A549 (cell line): ENCODE measurements around the gene UMOD. TPM values are rescaled to one million over a fixed set of nuclear protein-coding genes. Genes with fewer than 3 reads are reported as not detected.

Source experiments
- ATAC-seq, 2 experiments: fragments of 200-7000 bp in 1 of 2; fragments of >200 bp in 1 of 2; cut with Nextera tagmentation in 1 of 2; cut with Tn5 transposase in 1 of 2; 3 replicates each; pipeline versions ENCODE4 v1.8.0 to v1.9.1; 2018 to 2020; ENCODE audit warnings: mild to moderate bottlenecking in 1 of 2, moderate library complexity in 1 of 2
- CTCF ChIA-PET: fragments of 300-600 bp; sonication (Branson Sonifier 250); formaldehyde crosslinking; extraction: SDS; loops from one replicate; lab custom pipeline; 2021; ENCODE audit warnings: antibody characterized with exemption, inconsistent platforms; lab: Yijun Ruan, JAX
- POLR2A ChIA-PET: fragments of 350-600 bp; formaldehyde crosslinking; extraction: SDS; loops from one replicate; lab custom pipeline; 2021; ENCODE audit warnings: antibody characterized with exemption, inconsistent platforms; lab: Yijun Ruan, JAX
- DNase-seq, 2 experiments: peaks; one replicate each; pipeline versions ENCODE4 v3.0.0 to v3.0.0-alpha.2; 2011 to 2016; ENCODE audit warnings: low read depth in 1 of 2, low spot score in 1 of 2
- FAIRE-seq: peaks from 2 replicates; lab custom pipeline; 2011; peaks lifted over from hg19 to GRCh38; lab: Jason Lieb, UNC
- H3K27ac ChIP-seq, 2 experiments: fragments of >200 bp; sonication (Bioruptor Twin); formaldehyde crosslinking; 3 replicates each; pipeline ENCODE4 v1.5.1; 2016 to 2017
- H3K4me1 ChIP-seq: fragments of >200 bp; sonication (Bioruptor Twin); formaldehyde crosslinking; 3 replicates; pipeline ENCODE4 v1.6.1; 2016
- H3K4me2 ChIP-seq: fragments of >200 bp; sonication (Bioruptor Twin); formaldehyde crosslinking; 3 replicates; pipeline ENCODE4 v1.6.1; 2016
- H3K4me3 ChIP-seq: fragments of >200 bp; sonication (Bioruptor Twin); formaldehyde crosslinking; 3 replicates; pipeline ENCODE4 v1.5.1; 2016
- H3K9me3 ChIP-seq: fragments of >200 bp; sonication (Bioruptor Twin); formaldehyde crosslinking; 3 replicates; pipeline ENCODE4 v1.6.1; 2016
- BCL3 ChIP-seq: fragments of >200 bp; sonication (Bioruptor Twin); formaldehyde crosslinking; IDR thresholded peaks from 3 replicates; pipeline ENCODE4 v1.6.1; 2016
- BHLHE40 ChIP-seq: IDR thresholded peaks from 2 replicates; pipeline ENCODE4 v1.6.1; 2012; ENCODE audit warnings: low read depth, low read length, inconsistent platforms
- CBX8 ChIP-seq: fragments of 200-600 bp; sonication (generic); IDR thresholded peaks from 2 replicates; pipeline ENCODE4 v1.6.1; 2016
- CEBPB ChIP-seq, 2 experiments: fragments of >200 bp in 1 of 2; sonication (Bioruptor Twin) in 1 of 2; formaldehyde crosslinking in 1 of 2; IDR thresholded peaks; 2 replicates each; pipeline ENCODE4 v1.6.1; 2012 to 2016
- CHD4 ChIP-seq: fragments of 200-600 bp; sonication (generic); IDR thresholded peaks from 2 replicates; pipeline ENCODE4 v1.6.1; 2016; ENCODE audit warnings: antibody characterized with exemption, mild to moderate bottlenecking, borderline replicate concordance
- EHF ChIP-seq: fragments of 250-450 bp; sonication (Bioruptor Pico); IDR thresholded peaks from 2 replicates; pipeline ENCODE4 v1.5.0; 2020; ENCODE audit warnings: mild to moderate bottlenecking
- EP300 ChIP-seq, 2 experiments: fragments of >200 bp; sonication (Bioruptor Twin); formaldehyde crosslinking; IDR thresholded peaks; 2 replicates in 1 of 2; 3 replicates in 1 of 2; pipeline ENCODE4 v1.6.1; 2016 to 2017
- ESRRA ChIP-seq: fragments of 150-350 bp; IDR thresholded peaks from 2 replicates; pipeline ENCODE4 v1.6.1; 2014; ENCODE audit warnings: mild to moderate bottlenecking, low read length, borderline replicate concordance
- FOSB ChIP-seq: fragments of 250-450 bp; sonication (Bioruptor Pico); IDR thresholded peaks from 2 replicates; pipeline ENCODE4 v1.5.0; 2020; ENCODE audit warnings: mild to moderate bottlenecking, moderate library complexity
- GATA3 ChIP-seq: IDR thresholded peaks from 2 replicates; pipeline ENCODE4 v1.6.1; 2012; ENCODE audit warnings: borderline replicate concordance
- HDAC2 ChIP-seq: fragments of 200-600 bp; sonication (generic); IDR thresholded peaks from 2 replicates; pipeline ENCODE4 v1.6.1; 2016
- HEYL ChIP-seq: fragments of 250-450 bp; sonication (Bioruptor Pico); IDR thresholded peaks from 2 replicates; pipeline ENCODE4 v1.8.0; 2021; ENCODE audit warnings: mild to moderate bottlenecking, moderate library complexity
- HOXA7 ChIP-seq: fragments of 250-450 bp; sonication (Bioruptor Pico); IDR thresholded peaks from 2 replicates; pipeline ENCODE4 v1.5.0; 2020; ENCODE audit warnings: mild to moderate bottlenecking, moderate library complexity
- MAFK ChIP-seq: fragments of 450-650 bp; IDR thresholded peaks from 2 replicates; pipeline ENCODE4 v1.6.1; 2014; ENCODE audit not compliant: partially characterized antibody
- MAZ ChIP-seq: fragments of 150-350 bp; IDR thresholded peaks from 2 replicates; pipeline ENCODE4 v1.6.1; 2014; ENCODE audit warnings: antibody characterized with exemption, low read depth, low read length, borderline replicate concordance
- NFE2L2 ChIP-seq: fragments of 150-350 bp; conservative IDR thresholded peaks from 2 replicates; pipeline ENCODE4 v1.6.1; 2014; ENCODE audit warnings: low read length
- NPAS2 ChIP-seq: fragments of 250-450 bp; sonication (Bioruptor Pico); IDR thresholded peaks from 2 replicates; pipeline ENCODE4 v1.8.0; 2022; ENCODE audit warnings: mild to moderate bottlenecking, moderate library complexity, borderline replicate concordance
- POLR2AphosphoS2 ChIP-seq: conservative IDR thresholded peaks from 2 replicates; pipeline ENCODE4 v1.6.1; 2012; ENCODE audit warnings: low read length, improper control_type of control experiment, inconsistent platforms
- RARB ChIP-seq: fragments of 250-450 bp; sonication (Bioruptor Pico); IDR thresholded peaks from 2 replicates; pipeline ENCODE4 v1.8.0; 2021; ENCODE audit warnings: mild to moderate bottlenecking, moderate library complexity
- RFX5 ChIP-seq: fragments of 450-650 bp; IDR thresholded peaks from 2 replicates; pipeline ENCODE4 v1.7.1; 2014; ENCODE audit warnings: antibody characterized with exemption, mild to moderate bottlenecking, moderate library complexity
- SREBF2 ChIP-seq: fragments of 450-650 bp; IDR thresholded peaks from 2 replicates; pipeline ENCODE4 v1.6.1; 2014; ENCODE audit warnings: mild to moderate bottlenecking, moderate library complexity
- TP53 ChIP-seq: fragments of 250-450 bp; sonication (Bioruptor Pico); IDR thresholded peaks from 2 replicates; pipeline ENCODE4 v1.5.0; 2021; ENCODE audit warnings: mild to moderate bottlenecking, moderate library complexity
- WGBS: methylation state at CpG from one replicate; pipeline ENCODE4 v1.1.6; 2017; ENCODE audit errors: missing lambda C conversion rate; 5-methylcytosine and 5-hydroxymethylcytosine counted together
- polyA plus RNA-seq, 4 experiments: library from polyadenylated mRNA; depleted of rRNA in 3 of 4; stranded (reverse); fragments of >200 nt; fragmentation: RNase III in 1 of 4; extraction: RNeasy Plus Mini Kit Qiagen cat#74134 plus additional on column Dnase treatment in 1 of 4; gene quantifications; 2 replicates in 3 of 4; 3 replicates in 1 of 4; pipeline ENCODE4 v1.2.3, GENCODE V29; 2011 to 2017
- TF ChIP-seq, protein P1 (sequence below): fragments of 250-450 bp; sonication (Bioruptor Pico); IDR thresholded peaks from 2 replicates; pipeline ENCODE4 v1.5.0; 2021; ENCODE audit warnings: mild to moderate bottlenecking, moderate library complexity, borderline replicate concordance
- TF ChIP-seq, protein P2 (sequence below): fragments of 250-450 bp; sonication (Bioruptor Pico); IDR thresholded peaks from 2 replicates; pipeline ENCODE4 v1.5.0; 2020; ENCODE audit warnings: low read depth, mild to moderate bottlenecking, moderate library complexity
- TF ChIP-seq, protein P3 (sequence below): fragments of >200 bp; sonication (Bioruptor Twin); formaldehyde crosslinking; IDR thresholded peaks from 2 replicates; pipeline ENCODE4 v1.6.1; 2016
- TF ChIP-seq, protein P4 (sequence below): IDR thresholded peaks from 2 replicates; pipeline ENCODE4 v1.6.1; 2012
- TF ChIP-seq, protein P5 (sequence below): fragments of 450-650 bp; IDR thresholded peaks from 2 replicates; pipeline ENCODE4 v1.6.1; 2014; ENCODE audit warnings: antibody characterized with exemption

UMOD gene
- polyA plus RNA-seq, 2 of the 4 experiments (the other 2 are of a cell fraction) = not detected

DNA sequence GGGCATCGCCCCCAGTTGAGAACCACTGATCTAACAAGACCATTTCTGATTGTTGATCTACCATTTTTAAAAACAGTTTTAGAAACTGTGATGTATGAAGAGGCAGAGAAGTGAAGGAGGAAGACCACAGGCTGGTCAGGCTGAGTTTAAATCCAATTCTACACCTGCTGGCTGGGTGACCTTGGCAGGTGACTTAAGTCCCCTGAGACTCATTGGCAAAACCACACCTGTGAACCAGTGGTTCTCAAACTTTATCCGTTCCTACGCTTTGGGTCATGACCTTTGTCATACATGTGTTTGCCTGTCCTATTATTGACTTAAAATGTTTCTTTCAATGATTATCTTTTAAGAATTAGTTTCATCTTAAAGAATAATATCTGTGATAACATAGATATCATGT lies 27.5 kb downstream of the UMOD start:
- DNase-seq (no peak), ATAC-seq (no peak), FAIRE-seq (no peak)
- H3K9me3 ChIP-seq = no peaks in the 10 kb centered on the region
- 2% methylated on average over 3 of the region's 3 CpGs for WGBS
- TF ChIP-seq GATA3 (no peak), HEYL (CRISPR knock-in tag) (no peak), EP300 (IDR thresholded peaks at IDR 0.05) (no peak), EHF (no peak), POLR2AphosphoS2 (no peak), HOXA7 (CRISPR knock-in tag) (no peak), ESRRA (no peak), MAFK (no peak), RFX5 (no peak)
- TF ChIP-seq, protein P1, sequence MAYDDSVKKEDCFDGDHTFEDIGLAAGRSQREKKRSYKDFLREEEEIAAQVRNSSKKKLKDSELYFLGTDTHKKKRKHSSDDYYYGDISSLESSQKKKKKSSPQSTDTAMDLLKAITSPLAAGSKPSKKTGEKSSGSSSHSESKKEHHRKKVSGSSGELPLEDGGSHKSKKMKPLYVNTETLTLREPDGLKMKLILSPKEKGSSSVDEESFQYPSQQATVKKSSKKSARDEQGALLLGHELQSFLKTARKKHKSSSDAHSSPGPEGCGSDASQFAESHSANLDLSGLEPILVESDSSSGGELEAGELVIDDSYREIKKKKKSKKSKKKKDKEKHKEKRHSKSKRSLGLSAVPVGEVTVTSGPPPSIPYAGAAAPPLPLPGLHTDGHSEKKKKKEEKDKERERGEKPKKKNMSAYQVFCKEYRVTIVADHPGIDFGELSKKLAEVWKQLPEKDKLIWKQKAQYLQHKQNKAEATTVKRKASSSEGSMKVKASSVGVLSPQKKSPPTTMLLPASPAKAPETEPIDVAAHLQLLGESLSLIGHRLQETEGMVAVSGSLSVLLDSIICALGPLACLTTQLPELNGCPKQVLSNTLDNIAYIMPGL = no peak
- TF ChIP-seq, protein P2, sequence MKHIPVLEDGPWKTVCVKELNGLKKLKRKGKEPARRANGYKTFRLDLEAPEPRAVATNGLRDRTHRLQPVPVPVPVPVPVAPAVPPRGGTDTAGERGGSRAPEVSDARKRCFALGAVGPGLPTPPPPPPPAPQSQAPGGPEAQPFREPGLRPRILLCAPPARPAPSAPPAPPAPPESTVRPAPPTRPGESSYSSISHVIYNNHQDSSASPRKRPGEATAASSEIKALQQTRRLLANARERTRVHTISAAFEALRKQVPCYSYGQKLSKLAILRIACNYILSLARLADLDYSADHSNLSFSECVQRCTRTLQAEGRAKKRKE = no peak
- ChIA-PET CTCF (interaction anchor here (1.8 kb wide), 1 partner anchor 418 kb away, joined by 5 read pairs; no protein-coding TSS in a partner anchor), POLR2A (no interaction called here)
- no peak overlapping the region for H3K4me2 ChIP-seq
- no peak overlapping the region for H3K27ac ChIP-seq
- H3K4me1 ChIP-seq = no peaks in the 10 kb centered on the region
- no peak overlapping the region for H3K4me3 ChIP-seq

GRCh38 chr16:20323591-20324117 lies 28.9 kb downstream of the UMOD start:
- ChIA-PET CTCF (interaction anchor here (0.8 kb wide), 1 partner anchor 60 kb away, joined by 4 read pairs; no protein-coding TSS in a partner anchor), POLR2A (no interaction called here)
- H3K9me3 ChIP-seq = no peaks in the 10 kb centered on the region; the same call in 2 of the 3 replicates
- H3K27ac ChIP-seq = no peak overlapping the region
- no peaks in the 10 kb centered on the region for H3K4me1 ChIP-seq
- no peak overlapping the region for H3K4me2 ChIP-seq
- 37% methylated on average over 9 of the region's 9 CpGs for WGBS
- TF ChIP-seq MAZ (no peak), BCL3 (no peak), ESRRA (no peak), BHLHE40 (no peak), NPAS2 (no peak), RFX5 (no peak), SREBF2 (no peak), CHD4 (no peak)
- TF ChIP-seq, protein P2 = no peak
- no peak for DNase-seq
- no peak for ATAC-seq
- H3K4me3 ChIP-seq = no peak overlapping the region
- FAIRE-seq = no peak

GRCh38 chr16:20322696-20323095 lies 29.8 kb downstream of the UMOD start:
- H3K9me3 ChIP-seq = no peaks in the 10 kb centered on the region; the same call in 2 of the 3 replicates
- ChIA-PET POLR2A (no interaction called here), CTCF (interaction anchor here (0.7 kb wide), 1 partner anchor 63 kb away, joined by 3 read pairs; no protein-coding TSS in a partner anchor)
- no peaks in the 10 kb centered on the region for H3K4me1 ChIP-seq
- WGBS = 0% methylated on average over 3 of the region's 4 CpGs
- DNase-seq = no peak
- no peak overlapping the region for H3K4me2 ChIP-seq
- H3K27ac ChIP-seq = no peak overlapping the region
- ATAC-seq = no peak
- no peak overlapping the region for H3K4me3 ChIP-seq
- no peak for FAIRE-seq
- no peak for TF ChIP-seq FOSB (CRISPR knock-in tag)
- TF ChIP-seq, protein P3, sequence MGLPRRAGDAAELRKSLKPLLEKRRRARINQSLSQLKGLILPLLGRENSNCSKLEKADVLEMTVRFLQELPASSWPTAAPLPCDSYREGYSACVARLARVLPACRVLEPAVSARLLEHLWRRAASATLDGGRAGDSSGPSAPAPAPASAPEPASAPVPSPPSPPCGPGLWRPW = no peak
- TF ChIP-seq NFE2L2 = no peak
- TF ChIP-seq TP53 (CRISPR knock-in tag) = no peak
- TF ChIP-seq, protein P4, sequence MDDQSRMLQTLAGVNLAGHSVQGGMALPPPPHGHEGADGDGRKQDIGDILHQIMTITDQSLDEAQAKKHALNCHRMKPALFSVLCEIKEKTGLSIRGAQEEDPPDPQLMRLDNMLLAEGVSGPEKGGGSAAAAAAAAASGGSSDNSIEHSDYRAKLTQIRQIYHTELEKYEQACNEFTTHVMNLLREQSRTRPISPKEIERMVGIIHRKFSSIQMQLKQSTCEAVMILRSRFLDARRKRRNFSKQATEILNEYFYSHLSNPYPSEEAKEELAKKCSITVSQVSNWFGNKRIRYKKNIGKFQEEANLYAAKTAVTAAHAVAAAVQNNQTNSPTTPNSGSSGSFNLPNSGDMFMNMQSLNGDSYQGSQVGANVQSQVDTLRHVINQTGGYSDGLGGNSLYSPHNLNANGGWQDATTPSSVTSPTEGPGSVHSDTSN = no peak
- TF ChIP-seq MAZ = no peak
- TF ChIP-seq CEBPB (IDR thresholded peaks at IDR 0.05) = no peak
- no peak for TF ChIP-seq ESRRA
- no peak for TF ChIP-seq CBX8
- no peak for TF ChIP-seq RARB (CRISPR knock-in tag)
- no peak for TF ChIP-seq SREBF2
- no peak for TF ChIP-seq POLR2AphosphoS2
- TF ChIP-seq, protein P5, sequence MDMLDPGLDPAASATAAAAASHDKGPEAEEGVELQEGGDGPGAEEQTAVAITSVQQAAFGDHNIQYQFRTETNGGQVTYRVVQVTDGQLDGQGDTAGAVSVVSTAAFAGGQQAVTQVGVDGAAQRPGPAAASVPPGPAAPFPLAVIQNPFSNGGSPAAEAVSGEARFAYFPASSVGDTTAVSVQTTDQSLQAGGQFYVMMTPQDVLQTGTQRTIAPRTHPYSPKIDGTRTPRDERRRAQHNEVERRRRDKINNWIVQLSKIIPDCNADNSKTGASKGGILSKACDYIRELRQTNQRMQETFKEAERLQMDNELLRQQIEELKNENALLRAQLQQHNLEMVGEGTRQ = no peak
- no peak for TF ChIP-seq HDAC2
- TF ChIP-seq NPAS2 = no peak
- TF ChIP-seq MAFK = no peak
- TF ChIP-seq HOXA7 (CRISPR knock-in tag) = no peak
